ENCODE data around the gene CA5B. TPM values are rescaled to one million over a fixed set of nuclear protein-coding genes. Genes with fewer than 3 reads are reported as not detected.

The CA5B gene
- total RNA-seq, 2 experiments from 2014 or later, result 16.2 to 16.6 TPM

- H3K27ac Mint-ChIP-seq, result no peak overlapping the region
- POLR2A ChIA-PET, result interaction anchor here (1.4 kb wide), 1 partner anchor 70 kb away, joined by 4 read pairs; the partner anchor contains the start of gene AP1S2
Measured at GRCh38 chrX:15785176-15785750, 47.2 kb downstream of the CA5B start.

GRCh38 chrX:15786915-15787314 lies 48.8 kb downstream of the CA5B start:
- ATAC-seq, result no peak
- no peak overlapping the region for H3K4me3 Mint-ChIP-seq
- peaks cover 12% of the 10 kb centered on the region for H3K36me3 Mint-ChIP-seq (ENCODE audit: low read depth)
- H3K9me3 Mint-ChIP-seq (ENCODE audit: insufficient read depth), result no peaks in the 10 kb centered on the region
- CTCF ChIA-PET, result no interaction called here
- no peak overlapping the region for H3K27ac Mint-ChIP-seq
- DNase-seq, result no peak
- POLR2A ChIA-PET, result no interaction called here
- no peaks in the 10 kb centered on the region for H3K27me3 Mint-ChIP-seq (ENCODE audit: low read depth)
- peaks cover 9% of the 10 kb centered on the region for H3K4me1 Mint-ChIP-seq (ENCODE audit: low read depth)

More at GRCh38 chrX:15785176-15785750, 47.2 kb downstream of the CA5B start:
- Mint-ChIP-seq H3K4me1 (ENCODE audit: low read depth) (peaks cover 10% of the 10 kb centered on the region), H3K27me3 (ENCODE audit: low read depth) (no peaks in the 10 kb centered on the region), H3K36me3 (ENCODE audit: low read depth) (peaks cover 15% of the 10 kb centered on the region), H3K4me3 (no peak overlapping the region), H3K9me3 (ENCODE audit: insufficient read depth) (no peaks in the 10 kb centered on the region)
- ATAC-seq (no peak), DNase-seq (no peak)
- CTCF ChIA-PET, result no interaction called here

GRCh38 chrX:15789979-15790768 lies 52.1 kb downstream of the CA5B start, which contains the start of gene ZRSR2:
Gene ZRSR2 (plus strand): TSS chrX:15790484. CDS start chrX:15790496, 12 bp downstream.
- POLR2A ChIA-PET, result interaction anchor here (0.6 to 3.0 kb wide), 18 partner anchors 8 to 1092 kb away, joined by 3 to 28 read pairs (median 3); partner anchors contain the start of genes AP1S2 and CA5B
- DNase-seq, result peak; percentile 90

GRCh38 chrX:15790769-15791290 lies 52.8 kb downstream of the CA5B start:
- DNase-seq (no peak), ATAC-seq (peak; percentile 31)
- Mint-ChIP-seq H3K36me3 (ENCODE audit: low read depth) (peaks cover 12% of the 10 kb centered on the region), H3K27ac (no peak overlapping the region), H3K9me3 (ENCODE audit: insufficient read depth) (no peaks in the 10 kb centered on the region), H3K4me1 (ENCODE audit: low read depth) (peaks cover 22% of the 10 kb centered on the region), H3K4me3 (no peak overlapping the region), H3K27me3 (ENCODE audit: low read depth) (no peaks in the 10 kb centered on the region)
- ChIA-PET CTCF (interaction anchor here (1.8 kb wide), 1 partner anchor 26 kb away, joined by 6 read pairs; no protein-coding TSS in a partner anchor), POLR2A (interaction anchor here (0.6 to 3.0 kb wide), 15 partner anchors 9 to 1092 kb away, joined by 3 to 28 read pairs (median 3); partner anchors contain the start of genes AP1S2 and CA5B)

More at GRCh38 chrX:15789979-15790768, 52.1 kb downstream of the CA5B start, which contains the start of gene ZRSR2:
- Mint-ChIP-seq H3K4me3 (no peak within 1 kb of the TSS), H3K9me3 (ENCODE audit: insufficient read depth) (no peaks in the 10 kb centered on the region), H3K27me3 (ENCODE audit: low read depth) (no peaks in the 10 kb centered on the region), H3K27ac (no peak within 1 kb of the TSS), H3K4me1 (ENCODE audit: low read depth) (peaks cover 21% of the 10 kb centered on the region), H3K36me3 (ENCODE audit: low read depth) (peaks cover 11% of the 10 kb centered on the region)
- CTCF ChIA-PET, result interaction anchor here (0.7 to 1.8 kb wide), 4 partner anchors 17 to 103 kb away, joined by 3 to 6 read pairs (median 3); no protein-coding TSS in a partner anchor
- peak; percentile 88 for ATAC-seq

- CTCF ChIA-PET, result no interaction called here
- peaks cover 27% of the 10 kb centered on the region for H3K4me1 Mint-ChIP-seq (ENCODE audit: low read depth)
Measured at GRCh38 chrX:15797707-15798106, 59.6 kb downstream of the CA5B start.

GRCh38 chrX:15804563-15804962 lies 66.5 kb downstream of the CA5B start:
- no peaks in the 10 kb centered on the region for H3K9me3 Mint-ChIP-seq (ENCODE audit: insufficient read depth)
- H3K27me3 Mint-ChIP-seq (ENCODE audit: low read depth), result no peaks in the 10 kb centered on the region
- no peaks in the 10 kb centered on the region for H3K4me1 Mint-ChIP-seq (ENCODE audit: low read depth)
- POLR2A ChIA-PET, result no interaction called here
- H3K27ac Mint-ChIP-seq, result no peak overlapping the region
- CTCF ChIA-PET, result no interaction called here
- H3K4me3 Mint-ChIP-seq, result no peak overlapping the region
- DNase-seq, result no peak
- H3K36me3 Mint-ChIP-seq (ENCODE audit: low read depth), result peaks cover 29% of the 10 kb centered on the region
- no peak for ATAC-seq

More at GRCh38 chrX:15797707-15798106, 59.6 kb downstream of the CA5B start:
- ATAC-seq, result no peak
- POLR2A ChIA-PET, result no interaction called here
- no peak overlapping the region for H3K27ac Mint-ChIP-seq
- no peaks in the 10 kb centered on the region for H3K9me3 Mint-ChIP-seq (ENCODE audit: insufficient read depth)
- H3K27me3 Mint-ChIP-seq (ENCODE audit: low read depth), result no peaks in the 10 kb centered on the region
- no peak overlapping the region for H3K4me3 Mint-ChIP-seq
- peaks cover 24% of the 10 kb centered on the region for H3K36me3 Mint-ChIP-seq (ENCODE audit: low read depth)
- no peak for DNase-seq

- H3K9me3 Mint-ChIP-seq (ENCODE audit: insufficient read depth), result no peaks in the 10 kb centered on the region
- DNase-seq (no peak), ATAC-seq (no peak)
- H3K4me1 Mint-ChIP-seq (ENCODE audit: low read depth), result peaks cover 11% of the 10 kb centered on the region
- no peak overlapping the region for H3K4me3 Mint-ChIP-seq
- H3K27ac Mint-ChIP-seq, result no peak overlapping the region
- POLR2A ChIA-PET, result no interaction called here
- peaks cover 39% of the 10 kb centered on the region for H3K36me3 Mint-ChIP-seq (ENCODE audit: low read depth)
- CTCF ChIA-PET, result interaction anchor here (1.3 kb wide), 2 partner anchors 8 to 19 kb away, joined by 3 read pairs; no protein-coding TSS in a partner anchor
- no peaks in the 10 kb centered on the region for H3K27me3 Mint-ChIP-seq (ENCODE audit: low read depth)
Measured at GRCh38 chrX:15808254-15808653, 70.2 kb downstream of the CA5B start.

- Mint-ChIP-seq H3K27ac (no peak overlapping the region), H3K27me3 (ENCODE audit: low read depth) (no peaks in the 10 kb centered on the region), H3K36me3 (ENCODE audit: low read depth) (peaks cover 44% of the 10 kb centered on the region), H3K9me3 (ENCODE audit: insufficient read depth) (no peaks in the 10 kb centered on the region), H3K4me1 (ENCODE audit: low read depth) (peaks cover 46% of the 10 kb centered on the region), H3K4me3 (no peak overlapping the region)
- ChIA-PET POLR2A (no interaction called here), CTCF (no interaction called here)
- DNase-seq (no peak), ATAC-seq (no peak)
Measured at GRCh38 chrX:15812192-15812938, 74.3 kb downstream of the CA5B start.

- ChIA-PET POLR2A (no interaction called here), CTCF (no interaction called here)
- ATAC-seq (no peak), DNase-seq (no peak)
- Mint-ChIP-seq H3K4me1 (ENCODE audit: low read depth) (peaks cover 52% of the 10 kb centered on the region), H3K4me3 (no peak overlapping the region), H3K27ac (no peak overlapping the region), H3K27me3 (ENCODE audit: low read depth) (no peaks in the 10 kb centered on the region), H3K9me3 (ENCODE audit: insufficient read depth) (no peaks in the 10 kb centered on the region), H3K36me3 (ENCODE audit: low read depth) (peaks cover 48% of the 10 kb centered on the region)
Measured at GRCh38 chrX:15813416-15813815, 75.3 kb downstream of the CA5B start.

GRCh38 chrX:15814771-15815365 lies 76.8 kb downstream of the CA5B start:
- Mint-ChIP-seq H3K4me3 (no peak overlapping the region), H3K36me3 (ENCODE audit: low read depth) (peaks cover 45% of the 10 kb centered on the region), H3K9me3 (ENCODE audit: insufficient read depth) (no peaks in the 10 kb centered on the region), H3K4me1 (ENCODE audit: low read depth) (peaks cover 53% of the 10 kb centered on the region), H3K27me3 (ENCODE audit: low read depth) (no peaks in the 10 kb centered on the region), H3K27ac (peak overlapping the region; percentile 66)
- CTCF ChIA-PET, result no interaction called here
- ATAC-seq, result no peak
- POLR2A ChIA-PET, result no interaction called here
- no peak for DNase-seq
